Mononuclear cell (primary cell): ENCODE data around the gene SLC6A1. TPM values are rescaled to one million over a fixed set of nuclear protein-coding genes. Genes with fewer than 3 reads are reported as not detected.
"Not testable (repeated sequence)": the region's sequence is repeated elsewhere in the genome, so short reads cannot be mapped to it uniquely, and the experiment has no call there.

Experiments
- H3K27me3 ChIP-seq: 2 replicates; pipeline ENCODE4 v1.6.0; 2011; ENCODE audit warnings: low read length, control low read depth; ENCODE audit not compliant: insufficient read depth
- H3K4me1 ChIP-seq: 2 replicates; pipeline ENCODE4 v1.5.1; 2011; ENCODE audit warnings: mild to moderate bottlenecking, low read length, control low read depth; ENCODE audit not compliant: insufficient read depth
- H3K4me3 ChIP-seq: 2 replicates; pipeline ENCODE4 v1.5.1; 2011; ENCODE audit warnings: mild to moderate bottlenecking, low read length, moderate library complexity
- H3K9me3 ChIP-seq: 2 replicates; pipeline ENCODE4 v1.5.1; 2011; ENCODE audit warnings: low read depth, mild to moderate bottlenecking, control low read depth, low read length
- total RNA-seq: library from RNA; depleted of rRNA; stranded (reverse); fragments of >200 nt; gene quantifications from one replicate; pipeline ENCODE4 v1.2.3, GENCODE V29; 2012

SLC6A1 gene
- total RNA-seq, 1 donor: under 0.01 TPM

GRCh38 chr3:11047500-11047899 is 55.0 kb downstream of the SLC6A1 start:
- no peaks in the 10 kb centered on the region for H3K27me3 ChIP-seq
- H3K4me3 ChIP-seq: no peak overlapping the region
- H3K9me3 ChIP-seq: no peaks in the 10 kb centered on the region
- H3K4me1 ChIP-seq: no peaks in the 10 kb centered on the region

- no peaks in the 10 kb centered on the region for H3K4me1 ChIP-seq
- H3K9me3 ChIP-seq: no peaks in the 10 kb centered on the region
- H3K4me3 ChIP-seq: no peak overlapping the region
- H3K27me3 ChIP-seq: no peaks in the 10 kb centered on the region
Observed at GRCh38 chr3:11050666-11051323, 58.2 kb downstream of the SLC6A1 start.

DNA sequence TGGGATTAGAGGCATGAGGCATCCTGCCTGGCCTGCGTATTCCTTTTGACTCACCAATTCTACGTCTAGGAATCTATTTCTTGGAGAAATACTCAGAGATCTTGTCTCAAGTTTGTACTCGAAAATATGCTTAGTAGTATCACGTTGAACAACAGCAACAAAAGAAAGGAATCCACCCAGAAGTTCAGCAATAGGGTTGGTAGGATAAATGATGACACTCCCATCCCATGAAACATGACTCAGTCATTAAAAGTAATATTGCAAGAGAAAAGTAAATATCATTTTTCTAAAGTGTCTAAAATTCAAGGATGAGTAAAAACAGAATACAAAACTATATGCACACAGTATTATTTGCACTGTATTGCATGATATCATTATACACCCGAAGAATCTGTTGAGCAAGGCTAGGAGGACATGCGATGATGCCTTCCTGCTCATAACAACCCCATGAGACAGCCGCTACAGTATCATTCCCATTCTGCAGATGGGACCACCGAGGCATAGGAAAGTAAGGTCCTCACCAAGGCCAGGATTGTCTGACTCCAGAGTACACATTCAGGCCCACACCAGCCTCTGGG is 61.5 kb downstream of the SLC6A1 start:
- H3K27me3 ChIP-seq: peaks cover 2% of the 10 kb centered on the region
- no peak overlapping the region for H3K4me3 ChIP-seq
- H3K9me3 ChIP-seq: no peaks in the 10 kb centered on the region
- no peaks in the 10 kb centered on the region for H3K4me1 ChIP-seq

DNA sequence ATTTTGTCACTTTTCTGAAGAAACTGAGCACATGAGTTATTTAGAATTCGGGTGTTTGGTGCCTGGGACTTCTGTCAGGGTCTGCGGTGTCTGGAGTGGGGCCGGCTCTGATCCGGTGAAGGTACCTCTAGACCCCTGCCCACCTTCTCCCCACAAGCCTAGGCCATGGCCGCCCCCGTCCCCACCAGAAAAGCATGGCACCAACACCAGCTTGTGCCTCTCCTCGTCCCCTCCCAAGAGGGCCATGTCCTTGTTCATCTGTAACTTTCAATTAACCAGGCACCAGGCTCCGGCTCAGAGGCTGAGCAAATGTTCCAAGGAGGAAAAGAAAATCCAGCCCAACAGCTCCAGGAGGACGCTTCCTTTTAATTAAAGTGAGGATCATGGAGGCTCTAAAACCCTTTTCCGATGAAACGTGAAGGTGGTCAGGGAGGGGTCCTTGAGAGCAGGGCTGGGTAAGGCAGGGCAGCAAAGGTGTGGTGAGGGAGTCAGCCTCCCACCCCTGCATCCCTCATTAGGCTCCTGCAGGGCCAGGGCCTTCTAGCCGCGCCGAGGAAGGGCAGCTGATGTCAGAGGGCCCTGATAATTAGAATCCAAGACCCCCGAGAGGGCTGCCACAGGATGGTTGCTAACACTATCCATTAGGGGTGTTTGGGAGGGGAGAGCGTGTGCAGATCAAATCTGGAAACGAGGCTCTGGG is 62.3 kb downstream of the SLC6A1 start:
- Histone ChIP-seq H3K27me3 (peaks cover 2% of the 10 kb centered on the region), H3K4me3 (no peak overlapping the region), H3K9me3 (no peaks in the 10 kb centered on the region), H3K4me1 (no peaks in the 10 kb centered on the region)

DNA sequence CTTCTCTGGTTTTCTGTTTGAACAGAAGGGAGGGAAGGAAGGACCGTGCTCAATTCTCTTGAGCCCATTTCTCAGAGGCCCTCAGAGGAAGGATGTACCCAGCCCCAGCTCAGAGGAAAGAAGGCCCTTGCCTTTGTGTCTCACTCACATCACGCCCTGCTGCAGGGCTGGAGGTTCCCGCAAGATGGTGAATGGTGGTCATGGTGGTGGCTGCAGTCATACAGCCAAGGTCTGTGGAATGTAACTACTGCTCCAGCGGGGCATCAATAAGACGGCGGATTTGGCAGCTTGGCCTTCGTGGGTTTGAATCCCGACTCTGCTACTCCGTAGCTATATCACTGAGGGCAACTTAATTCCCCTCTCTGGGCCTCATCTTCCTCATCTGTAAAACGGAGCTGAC is 62.9 kb downstream of the SLC6A1 start:
- Histone ChIP-seq H3K4me1 (peaks cover 2% of the 10 kb centered on the region), H3K9me3 (no peaks in the 10 kb centered on the region), H3K27me3 (peaks cover 2% of the 10 kb centered on the region), H3K4me3 (no peak overlapping the region)

GRCh38 chr3:11056531-11057050 is 64.0 kb downstream of the SLC6A1 start:
- no peak overlapping the region for H3K4me3 ChIP-seq
- peaks cover 8% of the 10 kb centered on the region for H3K4me1 ChIP-seq
- H3K27me3 ChIP-seq: peaks cover 2% of the 10 kb centered on the region
- no peaks in the 10 kb centered on the region for H3K9me3 ChIP-seq

DNA sequence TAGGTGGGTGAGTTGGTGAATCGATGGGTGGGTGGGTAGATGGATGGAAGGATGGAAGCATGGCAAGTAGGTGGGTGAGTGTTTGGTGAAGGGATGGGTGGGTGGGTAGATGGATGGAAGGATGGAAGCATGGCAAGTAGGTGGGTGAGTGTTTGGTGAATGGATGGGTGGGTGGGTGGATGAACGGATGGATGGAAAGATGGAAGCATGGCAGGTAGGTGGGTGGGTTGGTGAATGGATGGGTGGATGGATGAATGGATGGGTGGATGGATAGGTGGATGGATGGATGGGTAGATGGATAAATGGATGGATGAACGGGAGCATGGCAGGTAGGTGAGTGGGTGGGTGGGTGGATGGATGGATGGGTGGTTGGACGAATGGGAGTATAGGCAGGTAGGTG is 65.1 kb downstream of the SLC6A1 start:
- H3K4me1 ChIP-seq: peaks cover 8% of the 10 kb centered on the region
- H3K4me3 ChIP-seq: no peak overlapping the region
- no peaks in the 10 kb centered on the region for H3K9me3 ChIP-seq
- peaks cover 2% of the 10 kb centered on the region for H3K27me3 ChIP-seq

- Histone ChIP-seq H3K9me3 (no peaks in the 10 kb centered on the region), H3K4me3 (no peak overlapping the region), H3K4me1 (peaks cover 8% of the 10 kb centered on the region), H3K27me3 (peaks cover 2% of the 10 kb centered on the region)
Observed at GRCh38 chr3:11059090-11059798, 66.7 kb downstream of the SLC6A1 start.

GRCh38 chr3:11059799-11060115 is 67.2 kb downstream of the SLC6A1 start:
- H3K4me1 ChIP-seq: peaks cover 8% of the 10 kb centered on the region
- no peaks in the 10 kb centered on the region for H3K9me3 ChIP-seq
- peaks cover 2% of the 10 kb centered on the region for H3K27me3 ChIP-seq
- H3K4me3 ChIP-seq: no peak overlapping the region

GRCh38 chr3:11060500-11061251 is 68.1 kb downstream of the SLC6A1 start:
- Histone ChIP-seq H3K9me3 (no peaks in the 10 kb centered on the region), H3K27me3 (peaks cover 2% of the 10 kb centered on the region), H3K4me3 (no peak overlapping the region), H3K4me1 (peaks cover 8% of the 10 kb centered on the region)

DNA sequence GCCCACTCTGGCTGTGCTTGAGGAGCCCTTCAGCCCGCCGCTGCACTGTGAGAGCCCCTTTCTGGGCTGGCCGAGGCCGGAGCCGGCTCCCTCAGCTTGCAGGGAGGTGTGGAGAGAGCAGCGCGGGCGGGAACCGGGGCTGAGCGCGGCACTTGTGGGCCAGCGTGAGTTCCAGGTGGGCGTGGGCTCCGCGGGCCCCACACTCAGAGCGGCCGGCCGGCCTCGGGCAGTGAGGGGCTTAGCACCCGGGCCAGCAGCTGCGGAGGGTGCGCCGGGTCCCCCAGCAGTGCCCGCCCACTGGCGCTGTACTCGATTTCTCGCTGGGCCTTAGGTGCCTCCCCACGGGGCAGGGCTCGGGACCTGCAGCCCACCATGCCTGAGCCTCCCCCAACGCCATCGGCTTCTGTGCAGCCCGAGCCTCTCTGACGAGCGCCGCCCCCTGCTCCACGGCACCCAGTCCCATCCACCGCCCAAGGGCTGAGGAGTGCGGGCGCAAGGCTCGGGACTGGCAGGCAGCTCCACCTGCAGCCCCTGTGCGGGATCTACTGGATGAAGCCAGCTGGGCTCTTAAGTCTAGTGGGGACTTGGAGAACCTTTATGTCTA is 68.8 kb downstream of the SLC6A1 start:
- not testable (repeated sequence) for H3K27me3 ChIP-seq, H3K9me3 ChIP-seq

DNA sequence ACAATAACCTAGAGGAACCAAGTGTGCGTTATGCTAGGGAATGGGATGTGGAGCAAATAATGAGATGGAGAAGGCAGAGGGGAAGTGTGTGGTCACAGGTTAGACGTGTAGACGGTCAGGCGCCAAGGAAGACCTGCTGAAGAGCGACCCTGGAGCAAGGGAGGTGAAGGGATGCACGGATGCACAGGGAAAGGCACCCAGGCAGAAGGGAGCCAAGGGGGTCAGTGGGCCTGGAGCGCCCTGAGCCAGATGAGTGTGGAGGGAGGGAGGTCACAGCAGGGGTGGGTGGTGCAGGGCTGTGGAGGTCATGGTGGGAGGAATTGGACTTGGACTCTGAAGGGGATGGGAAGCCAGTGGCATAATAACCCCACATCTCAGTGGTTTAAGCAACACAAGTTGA is 70.2 kb downstream of the SLC6A1 start:
- H3K4me1 ChIP-seq: peaks cover 8% of the 10 kb centered on the region
- H3K4me3 ChIP-seq: no peak overlapping the region
- H3K9me3 ChIP-seq: no peaks in the 10 kb centered on the region
- peaks cover 2% of the 10 kb centered on the region for H3K27me3 ChIP-seq

More for the DNA sequence above, 68.8 kb downstream of the SLC6A1 start:
- H3K4me1 ChIP-seq, H3K4me3 ChIP-seq: not testable (repeated sequence)

DNA sequence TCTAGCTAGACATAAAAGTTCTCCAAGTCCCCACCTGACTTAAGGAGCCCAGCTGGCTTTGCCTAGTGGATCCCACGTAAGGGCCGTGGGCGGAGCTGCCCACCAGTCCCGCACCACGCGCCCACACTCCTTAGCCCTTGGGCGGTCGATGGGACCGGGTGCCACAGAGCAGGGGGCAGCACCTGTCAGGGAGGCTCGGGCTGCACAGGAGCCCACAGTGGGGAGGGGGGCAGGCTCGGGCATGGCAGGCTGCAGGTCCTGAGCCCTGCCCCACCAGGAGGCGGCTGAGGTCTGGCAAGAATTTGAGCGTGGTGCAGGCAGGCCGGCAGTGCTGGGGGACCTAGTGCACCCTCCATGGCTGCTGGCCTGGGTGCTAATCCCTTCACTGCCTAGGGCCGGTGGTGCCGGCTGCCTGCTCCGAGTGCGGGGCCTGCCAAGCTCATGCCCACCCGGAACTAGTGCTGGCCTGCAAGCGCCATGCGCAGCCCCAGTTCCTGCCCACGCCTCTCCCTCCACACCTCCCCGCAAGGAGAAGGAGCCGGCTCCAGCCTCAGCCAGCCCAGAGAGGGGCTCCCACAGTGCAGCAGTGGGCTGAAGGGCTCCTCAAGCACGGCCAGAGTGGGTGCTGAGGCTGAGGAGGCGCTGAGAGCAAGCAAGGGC is 78.7 kb downstream of the SLC6A1 start:
- Histone ChIP-seq H3K4me1 (peaks cover 24% of the 10 kb centered on the region), H3K9me3 (no peaks in the 10 kb centered on the region), H3K27me3 (no peaks in the 10 kb centered on the region), H3K4me3 (no peak overlapping the region)

DNA sequence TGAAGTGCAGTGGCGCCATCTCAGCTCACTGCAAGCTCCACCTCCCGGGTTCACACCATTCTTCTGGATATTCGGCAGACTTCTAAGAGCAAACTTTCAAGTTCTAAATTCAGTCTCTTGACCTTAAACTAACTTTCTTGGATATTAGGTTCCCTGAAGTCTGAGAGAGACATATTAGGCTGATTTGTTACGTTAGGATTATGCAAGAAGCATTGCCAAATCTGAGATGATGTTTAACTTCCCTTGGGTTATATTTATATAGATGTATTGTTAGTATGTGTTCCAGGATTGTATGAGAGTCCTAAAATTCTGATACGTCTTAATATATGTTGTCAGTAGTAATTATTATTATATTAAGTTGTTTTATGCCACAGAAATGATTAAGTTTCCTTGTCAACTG is 80.1 kb downstream of the SLC6A1 start:
- Histone ChIP-seq H3K4me3 (no peak overlapping the region), H3K27me3 (no peaks in the 10 kb centered on the region), H3K9me3 (no peaks in the 10 kb centered on the region)

More for the DNA sequence above, 80.1 kb downstream of the SLC6A1 start:
- peaks cover 38% of the 10 kb centered on the region for H3K4me1 ChIP-seq
